HFF-Myc (cell line): ENCODE results near the gene MTA2.

Source experiments
- DNase-seq: peaks from one replicate; pipeline ENCODE4 v3.0.0-alpha.2; 2011; ENCODE audit warnings: low read depth; ENCODE audit errors: extremely low read depth
- H3K4me3 ChIP-seq: replicated peaks from 2 replicates; pipeline ENCODE4 v1.5.1; 2011; ENCODE audit warnings: low read depth, mild to moderate bottlenecking, control low read depth, low read length
- CTCF ChIP-seq: IDR thresholded peaks from 2 replicates; pipeline ENCODE4 v1.5.1; 2012; ENCODE audit warnings: mild to moderate bottlenecking, low read depth, low read length, control low read depth; ENCODE audit errors: missing control alignments

Gene MTA2

GRCh38 chr11:62612366-62613290 lies 11.0 kb upstream of the MTA2 start, which contains the start of the genes EML3 and ROM1:
Gene EML3 (minus strand): TSS chr11:62612775. CDS start chr11:62612457, 318 bp downstream.
Gene ROM1 (plus strand): TSS chr11:62613257. CDS start chr11:62613282, 25 bp downstream.
- DNase-seq, result no peak

GRCh38 chr11:62611705-62612365 lies 10.2 kb upstream of the MTA2 start:
- TF ChIP-seq CTCF, result no peak
- no peak for DNase-seq
- peak overlapping the region; percentile 66 for H3K4me3 ChIP-seq

More at GRCh38 chr11:62612366-62613290, 11.0 kb upstream of the MTA2 start, which contains the start of the genes EML3 and ROM1:
- TF ChIP-seq CTCF, result peak; percentile 82
- H3K4me3 ChIP-seq, result peak within 1 kb of the TSS; percentile 66

- no peak for TF ChIP-seq CTCF
- no peak for DNase-seq
- H3K4me3 ChIP-seq, result peak overlapping the region; percentile 66
Measured at GRCh38 chr11:62610814-62611704, 9.4 kb upstream of the MTA2 start.

GRCh38 chr11:62610403-62610802 lies 8.7 kb upstream of the MTA2 start:
- no peak for TF ChIP-seq CTCF
- no peak for DNase-seq
- no peak overlapping the region for H3K4me3 ChIP-seq

- TF ChIP-seq CTCF, result no peak
- H3K4me3 ChIP-seq, result no peak overlapping the region
- no peak for DNase-seq
Measured at GRCh38 chr11:62608776-62609175, 7.1 kb upstream of the MTA2 start.

GRCh38 chr11:62607714-62608113 lies 6.0 kb upstream of the MTA2 start:
- no peak for TF ChIP-seq CTCF
- H3K4me3 ChIP-seq, result no peak overlapping the region
- DNase-seq, result no peak
